ENCODE results near the gene WDR48.
"Not testable (repeated sequence)": the region's sequence is repeated elsewhere in the genome, so short reads cannot be mapped to it uniquely, and the experiment has no call there.

The WDR48 gene

DNA sequence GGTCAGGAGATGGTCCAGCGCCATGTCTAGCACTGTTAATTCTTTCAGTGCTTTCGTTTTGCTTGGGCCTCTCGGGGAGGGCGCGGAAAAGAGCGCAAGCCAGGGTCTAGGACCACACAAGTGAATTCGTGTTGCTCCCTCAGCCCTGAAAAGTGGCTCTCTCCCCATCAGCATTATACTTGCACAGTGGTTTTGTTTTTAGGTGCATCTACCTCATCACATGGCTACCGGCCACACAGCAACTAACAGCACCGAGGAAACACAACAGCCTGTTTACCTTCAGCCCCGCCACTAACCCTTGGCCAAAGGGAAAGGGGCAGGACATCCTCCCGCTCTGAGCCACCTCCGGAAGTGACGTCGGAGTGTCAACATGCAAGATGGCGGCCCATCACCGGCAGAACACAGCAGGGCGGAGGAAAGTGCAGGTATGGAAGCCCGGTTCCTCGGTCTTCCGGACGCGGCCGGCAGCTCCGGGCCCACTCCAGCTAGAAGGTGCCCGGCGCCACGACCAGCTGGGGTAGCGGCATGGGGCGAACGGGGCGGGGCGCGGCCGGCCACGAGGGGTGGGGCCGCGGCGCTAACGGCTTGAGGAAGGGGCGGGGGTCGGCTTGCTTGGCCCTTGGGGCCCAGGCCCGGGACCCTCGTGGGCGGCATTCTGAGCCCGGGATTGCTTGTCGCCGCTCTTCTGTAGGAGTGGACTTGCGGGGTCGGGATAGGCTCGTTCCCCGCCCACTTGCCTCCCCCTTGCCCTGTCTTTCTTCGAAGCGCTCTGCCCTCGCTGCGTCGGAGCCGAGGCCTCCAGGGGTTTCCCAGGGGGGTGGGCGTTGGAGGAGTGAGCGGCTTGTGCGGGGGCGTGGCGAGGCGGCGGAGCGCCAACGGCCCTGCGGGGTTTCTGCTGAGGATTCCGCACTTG, at the start of gene WDR48, which contains the start of gene SCN11A:
TSS of gene WDR48 (plus strand) at position 368 of the 913 bp plus-strand sequence. CDS start at position 378, 10 bp downstream.
TSS of gene SCN11A (minus strand) at position 296 of the 913 bp plus-strand sequence. CDS start 101,582 bp downstream, outside the sequence.
- peak; percentile 96 for DNase-seq (ENCODE audit: low read depth, low spot score)

DNA sequence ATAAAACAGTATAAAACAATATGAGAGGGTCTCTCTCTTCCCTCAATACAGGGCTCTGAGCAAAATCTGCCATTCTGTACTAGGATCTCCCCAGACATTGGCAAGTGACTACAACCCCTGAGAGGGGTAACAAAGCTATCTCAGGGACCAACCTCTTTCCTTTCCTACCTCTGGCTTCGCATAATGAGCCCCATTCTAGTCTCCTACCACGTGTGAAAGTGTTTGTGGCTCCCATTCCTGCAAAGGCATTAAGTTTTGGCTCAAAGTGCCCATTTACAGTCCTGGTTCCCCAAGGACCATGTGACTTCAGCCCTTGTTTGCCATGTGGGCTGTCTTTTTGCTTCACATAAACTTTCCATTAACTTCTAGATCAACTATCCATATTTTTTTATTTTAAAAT, 46.5 kb upstream of the WDR48 start:
- DNase-seq (ENCODE audit: low read depth, low spot score): no peak

DNA sequence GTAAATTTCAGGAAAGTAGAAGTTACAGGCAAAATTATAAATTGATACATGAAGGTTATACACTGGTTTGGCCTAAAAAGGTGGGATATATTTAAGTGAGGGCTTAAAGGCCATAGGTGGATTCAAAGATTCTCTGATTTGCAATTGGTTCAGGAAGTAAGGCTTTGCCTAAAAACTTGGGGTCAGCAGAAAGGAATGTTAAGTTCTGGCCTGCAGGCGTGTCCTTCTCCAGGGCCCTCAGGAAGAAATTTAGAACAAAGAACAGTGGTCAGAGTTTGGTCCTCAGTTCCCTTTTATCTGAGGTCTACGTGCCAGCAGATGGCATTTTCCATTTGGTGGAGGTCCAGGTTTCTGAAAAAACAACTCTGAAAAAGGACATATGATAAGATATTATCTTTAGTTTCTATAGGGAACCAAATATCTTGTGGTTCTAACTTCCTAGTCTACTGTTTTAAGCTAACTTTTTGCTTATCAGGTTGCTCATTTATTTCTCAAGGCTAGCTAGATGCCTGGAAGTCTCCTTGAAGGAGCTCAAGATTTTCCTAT, 40.6 kb upstream of the WDR48 start:
- DNase-seq (ENCODE audit: low read depth, low spot score): no peak

DNA sequence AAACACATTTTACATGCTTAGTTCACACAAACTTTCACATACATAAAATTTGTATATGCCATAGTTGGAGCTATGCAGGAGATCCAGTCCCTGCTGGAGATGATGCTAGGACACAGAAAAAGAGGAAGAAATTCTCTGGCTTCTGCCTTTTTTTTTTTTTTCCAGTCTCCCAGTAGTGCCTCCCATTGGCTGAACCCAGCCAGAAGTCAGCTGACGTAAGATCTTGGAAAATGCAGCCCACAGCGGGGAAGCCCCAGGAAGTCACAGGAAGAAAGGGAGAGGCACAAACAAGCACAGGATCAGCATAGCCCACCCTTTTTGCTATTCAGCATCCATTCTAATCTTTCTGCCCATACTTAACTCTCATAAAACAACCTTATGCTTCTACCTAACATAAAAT, 38.5 kb upstream of the WDR48 start:
- no peak for DNase-seq (ENCODE audit: low read depth, low spot score)

DNA sequence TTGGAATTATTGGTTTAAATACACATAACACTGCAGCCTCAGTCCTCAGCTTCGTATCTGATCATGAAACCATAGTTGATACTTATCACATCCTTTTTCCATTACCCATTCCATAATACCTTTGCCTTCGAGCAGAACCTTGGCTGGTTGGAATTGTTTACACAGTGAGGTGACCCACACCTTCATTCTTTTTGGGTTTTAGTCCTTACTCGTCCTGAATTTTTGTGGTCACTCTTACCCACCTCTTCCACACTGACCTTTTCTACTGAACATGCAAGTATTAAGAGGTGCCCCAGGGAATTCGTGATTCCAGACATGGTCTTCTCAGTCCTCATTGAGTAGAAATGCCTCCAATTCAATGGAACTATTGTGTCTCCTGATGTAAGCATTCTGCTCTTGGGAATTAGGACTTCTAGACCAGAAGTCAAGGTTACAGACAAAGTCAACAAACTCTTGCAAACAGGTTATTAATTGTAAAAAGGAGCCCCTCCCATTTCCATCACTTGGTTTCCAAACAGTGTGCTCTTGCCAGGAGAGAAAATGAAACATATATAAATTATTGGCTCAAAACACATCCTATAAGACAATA, 37.8 kb upstream of the WDR48 start:
- DNase-seq (ENCODE audit: low read depth, low spot score): no peak

DNA sequence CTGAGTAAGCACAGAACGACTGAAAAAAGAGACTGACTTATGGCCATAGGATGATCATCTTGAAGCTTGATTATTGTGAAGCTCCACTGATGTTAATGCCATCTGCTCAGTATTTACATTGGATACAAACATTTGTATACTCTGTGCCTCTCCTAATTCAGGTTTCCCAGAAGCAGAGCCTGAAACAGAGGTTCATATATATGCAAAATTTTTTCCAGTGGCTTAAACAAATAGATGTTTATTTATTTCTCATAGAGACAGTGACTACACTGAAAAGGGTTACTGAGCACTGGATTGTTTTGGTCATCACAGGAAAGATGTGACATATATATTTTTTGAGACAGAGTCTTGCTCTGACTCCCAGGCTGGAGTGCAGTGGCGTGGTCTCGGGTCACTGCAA, 36.4 kb upstream of the WDR48 start:
- DNase-seq (ENCODE audit: low read depth, low spot score): no peak

DNA sequence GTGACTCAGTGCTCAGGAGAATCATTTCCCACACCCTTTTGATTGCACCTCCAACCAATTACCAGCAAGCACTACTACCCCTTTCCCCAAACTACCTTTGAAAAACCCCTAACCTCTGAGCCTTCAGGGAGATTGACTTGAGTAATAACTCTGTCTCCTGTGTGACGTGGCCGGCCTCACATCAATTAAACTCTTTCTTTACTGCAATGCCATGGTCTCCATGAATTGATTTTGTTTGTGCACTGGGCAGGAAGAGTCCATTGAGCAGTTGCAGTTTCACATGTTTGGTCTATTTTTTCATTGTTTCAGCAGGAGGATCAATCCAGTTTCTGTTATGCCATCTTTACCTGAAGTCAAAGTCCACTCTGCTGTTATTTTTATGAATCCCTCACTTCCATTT, 32.5 kb upstream of the WDR48 start:
- DNase-seq (ENCODE audit: low read depth, low spot score): no peak

DNA sequence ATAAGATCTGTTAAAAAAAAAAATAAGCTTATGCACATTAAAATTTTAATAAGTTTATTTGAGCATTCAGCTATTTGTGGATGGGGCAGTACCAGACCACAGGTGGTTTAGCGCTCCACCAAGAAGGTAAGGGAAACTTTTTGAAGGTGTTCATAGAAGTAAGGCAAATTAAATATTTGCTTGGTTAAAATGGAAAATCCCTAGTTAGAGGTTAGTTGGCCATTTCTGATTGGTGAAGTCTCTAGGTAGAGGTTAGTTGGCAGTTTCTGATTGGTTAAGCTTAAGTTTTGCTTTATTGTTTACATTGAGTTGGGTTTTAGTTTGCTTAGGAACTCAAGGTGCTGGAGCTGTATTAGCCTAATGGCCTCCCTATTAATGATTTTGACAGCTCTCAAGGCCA, 30.8 kb upstream of the WDR48 start:
- DNase-seq (ENCODE audit: low read depth, low spot score): no peak

DNA sequence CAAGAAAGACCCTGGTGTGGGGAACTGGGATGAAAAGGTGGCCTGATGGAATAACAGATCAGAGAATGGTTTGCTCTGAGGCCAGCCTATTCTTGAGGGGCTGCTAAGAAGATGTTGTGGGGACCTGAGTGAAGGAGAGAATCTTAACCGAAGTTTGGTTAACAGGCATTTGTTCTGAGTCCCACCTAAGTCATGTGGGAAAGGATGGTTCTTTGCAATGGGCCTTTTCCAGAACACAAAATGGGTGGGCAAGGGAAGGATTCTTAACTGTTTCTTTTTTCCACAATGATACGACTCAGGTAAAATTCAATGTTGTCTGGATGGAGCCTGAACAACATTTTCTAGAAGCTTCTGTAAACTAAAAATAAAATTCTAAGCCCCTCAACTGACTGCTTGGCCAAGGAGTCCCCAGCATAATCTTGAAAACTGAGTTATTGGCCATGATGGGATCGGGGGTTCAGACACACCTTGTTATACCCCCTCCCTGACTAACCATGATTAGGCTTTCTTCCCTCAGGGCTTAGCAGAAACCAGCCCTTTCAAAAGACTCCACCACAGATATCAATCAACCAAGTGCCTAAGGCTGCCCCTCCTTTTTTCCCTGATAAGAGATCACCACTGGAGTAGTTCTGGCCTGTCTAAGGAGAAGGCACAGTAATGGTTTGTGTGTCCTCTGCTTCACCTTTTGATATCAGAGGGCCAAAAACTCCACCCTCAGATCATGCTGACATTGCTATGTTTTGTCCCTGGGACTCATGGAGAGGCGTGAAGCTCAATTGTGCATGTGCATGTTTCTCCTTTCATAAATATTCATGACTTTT, 30.1 kb upstream of the WDR48 start:
- no peak for DNase-seq (ENCODE audit: low read depth, low spot score)

DNA sequence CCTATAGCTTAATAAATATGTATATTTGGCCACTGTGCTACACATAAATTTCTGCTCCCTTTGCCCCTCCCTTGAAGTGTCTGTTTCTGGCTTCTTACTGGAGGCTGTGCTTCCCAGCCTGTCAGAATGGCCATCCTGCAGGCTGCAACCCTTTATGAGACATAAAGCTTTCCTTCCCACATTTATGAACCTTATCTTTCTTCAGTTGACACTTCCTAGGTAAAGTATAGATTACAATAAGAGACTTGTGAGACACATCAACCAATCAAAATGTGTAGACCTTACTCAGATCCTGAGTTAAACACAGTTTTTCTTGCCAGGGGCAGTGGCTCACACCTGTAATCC, 29.6 kb upstream of the WDR48 start:
- no peak for DNase-seq (ENCODE audit: low read depth, low spot score)

DNA sequence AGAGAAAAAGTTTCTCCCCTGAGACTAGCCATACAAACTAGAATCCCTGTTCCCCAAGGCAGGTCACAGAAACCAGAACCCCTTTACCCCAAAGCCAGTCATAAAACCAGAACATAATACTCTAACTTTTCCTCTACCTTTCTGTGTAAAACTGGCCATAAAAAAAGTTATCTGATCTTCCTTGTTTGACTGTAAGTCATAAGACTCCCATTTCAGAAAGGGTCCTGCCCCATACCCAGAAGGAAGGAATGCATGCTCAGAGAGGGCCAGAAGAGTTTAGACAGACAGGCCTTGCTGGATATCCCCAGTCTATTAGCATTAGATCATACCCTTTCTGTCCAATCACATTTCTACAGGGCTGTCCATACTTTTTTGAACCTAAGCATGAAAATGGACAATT, 27.3 kb upstream of the WDR48 start:
- DNase-seq (ENCODE audit: low read depth, low spot score): no peak

DNA sequence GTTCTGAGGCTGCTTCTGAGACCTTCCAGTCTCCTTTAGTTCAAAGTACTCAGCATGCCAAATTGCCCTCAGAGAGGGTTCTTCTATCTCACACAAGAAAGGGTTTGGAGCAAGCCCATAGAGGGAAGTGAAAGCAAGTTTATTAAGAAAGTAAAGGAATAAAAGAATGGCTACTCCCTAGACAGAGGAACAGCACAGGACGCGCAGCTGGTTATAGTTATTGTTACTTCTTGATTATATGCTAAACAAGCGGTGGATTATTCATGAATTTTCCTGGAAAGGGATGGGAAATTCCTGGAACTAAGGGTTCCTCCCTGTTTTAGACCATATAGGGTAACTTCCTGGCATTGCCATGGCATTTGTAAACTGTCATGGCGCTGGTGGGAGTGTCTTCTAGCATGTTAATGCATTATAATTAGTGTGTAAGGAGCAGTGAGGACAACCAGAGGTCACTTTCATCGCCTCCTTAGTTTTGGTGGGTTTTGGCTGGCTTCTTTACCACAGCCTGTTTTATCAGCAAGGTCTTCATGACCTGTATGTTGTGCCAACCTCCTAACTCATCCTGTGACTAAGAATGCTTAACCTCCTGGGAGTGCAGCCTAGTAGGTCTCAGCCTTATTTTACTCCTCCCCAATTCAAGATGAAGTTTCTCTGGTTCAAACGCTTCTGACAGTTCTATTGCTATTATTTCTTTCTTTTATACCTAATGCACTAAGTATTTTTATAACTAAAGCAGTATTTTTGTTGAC, 26.4 kb upstream of the WDR48 start:
- peak; percentile 31 for DNase-seq (ENCODE audit: low read depth, low spot score)

DNA sequence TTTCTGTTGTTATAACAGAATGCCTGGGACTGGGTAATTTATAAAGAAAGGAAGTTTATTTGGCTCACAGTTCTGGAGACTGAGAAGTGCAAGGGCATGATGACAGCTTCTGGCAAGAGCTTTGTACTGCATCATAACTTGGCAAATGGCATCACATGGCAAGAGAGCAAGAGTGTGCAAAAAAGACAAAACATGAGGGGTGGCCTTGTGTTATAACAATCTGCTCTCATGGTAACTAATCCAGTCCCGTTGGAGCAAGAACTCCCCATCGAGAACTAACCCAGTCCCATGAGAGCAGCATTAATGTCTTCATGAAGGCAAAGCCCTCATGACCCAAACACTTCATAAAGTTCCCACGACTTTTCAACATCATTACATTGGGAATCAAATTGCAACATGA, 23.3 kb upstream of the WDR48 start:
- no peak for DNase-seq (ENCODE audit: low read depth, low spot score)

DNA sequence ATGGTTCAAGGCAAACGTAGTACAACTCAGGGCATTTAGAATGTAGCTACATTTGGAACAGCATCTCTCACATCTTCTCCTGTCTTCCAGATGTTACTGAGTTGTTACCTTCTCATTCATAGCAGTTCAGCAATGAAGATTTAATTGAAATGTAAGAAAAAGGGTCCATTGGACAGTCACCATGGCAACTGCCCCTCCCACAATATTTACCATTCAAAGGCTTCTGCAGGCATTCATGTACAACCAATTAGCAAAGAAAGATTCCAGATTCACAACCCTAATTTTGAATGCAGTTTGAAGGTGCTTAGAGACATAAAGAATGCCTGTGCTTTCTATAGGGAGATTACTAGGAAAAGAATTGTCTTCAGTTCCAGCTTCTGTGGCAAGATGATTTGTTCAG, 22.3 kb upstream of the WDR48 start:
- DNase-seq (ENCODE audit: low read depth, low spot score): no peak

DNA sequence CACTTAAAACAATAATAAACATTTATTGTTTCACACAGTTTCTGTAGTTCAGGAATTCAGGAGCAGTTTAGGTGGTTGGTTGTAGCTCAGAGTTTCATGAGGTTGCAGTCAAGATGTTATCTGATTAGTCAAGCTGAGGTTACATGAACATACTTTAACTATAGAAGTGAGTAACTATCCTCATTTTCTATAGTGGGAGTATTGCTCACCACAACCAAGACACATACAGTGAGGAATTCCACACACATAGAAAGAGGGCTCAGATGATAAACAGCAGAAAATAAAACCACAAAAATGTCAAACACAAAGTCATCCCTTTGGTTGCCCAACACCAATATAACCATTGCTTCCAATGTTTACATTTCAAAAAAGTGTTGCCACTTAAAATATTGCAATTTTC, 13.7 kb upstream of the WDR48 start:
- peak; percentile 38 for DNase-seq (ENCODE audit: low read depth, low spot score)

DNA sequence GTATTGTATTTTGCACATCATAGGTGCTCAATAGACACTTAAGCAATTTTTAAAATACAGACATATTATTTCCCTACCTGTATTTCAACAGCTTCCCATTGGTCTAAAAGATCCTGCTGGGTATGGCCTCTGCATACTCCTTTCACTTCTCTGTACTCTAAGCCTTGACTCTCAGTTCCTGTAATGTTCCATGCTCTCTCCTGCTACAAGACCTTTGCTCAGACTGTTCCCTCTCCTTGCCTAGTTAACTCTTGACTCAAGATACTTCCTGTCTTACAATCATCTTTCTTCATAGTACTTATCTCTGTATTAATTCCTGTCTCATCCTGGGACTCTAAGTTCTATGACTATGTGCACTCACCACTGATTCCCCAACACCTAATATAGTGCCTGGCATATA, 1.8 kb upstream of the WDR48 start:
- DNase-seq (ENCODE audit: low read depth, low spot score): no peak

DNA sequence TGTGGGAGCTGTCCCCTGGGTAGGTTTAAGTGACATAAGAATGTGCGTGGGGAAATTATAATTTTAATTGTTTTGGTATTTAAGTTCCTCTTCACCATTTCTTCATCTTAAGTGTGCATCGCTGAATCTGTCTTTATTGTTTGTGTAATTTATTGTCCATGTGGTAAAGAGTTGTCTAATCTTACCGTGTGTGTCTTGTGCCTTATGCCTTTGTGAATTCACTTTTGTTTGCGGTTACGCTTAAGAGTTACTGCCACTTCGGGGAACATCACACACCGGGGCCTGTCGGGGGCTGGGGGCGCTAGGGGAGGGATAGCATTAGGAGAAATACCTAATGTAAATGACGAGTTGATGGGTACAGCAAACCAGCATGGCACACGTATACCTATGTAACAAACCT, 767 bp downstream of the WDR48 start:
- no peak for DNase-seq (ENCODE audit: low read depth, low spot score)

DNA sequence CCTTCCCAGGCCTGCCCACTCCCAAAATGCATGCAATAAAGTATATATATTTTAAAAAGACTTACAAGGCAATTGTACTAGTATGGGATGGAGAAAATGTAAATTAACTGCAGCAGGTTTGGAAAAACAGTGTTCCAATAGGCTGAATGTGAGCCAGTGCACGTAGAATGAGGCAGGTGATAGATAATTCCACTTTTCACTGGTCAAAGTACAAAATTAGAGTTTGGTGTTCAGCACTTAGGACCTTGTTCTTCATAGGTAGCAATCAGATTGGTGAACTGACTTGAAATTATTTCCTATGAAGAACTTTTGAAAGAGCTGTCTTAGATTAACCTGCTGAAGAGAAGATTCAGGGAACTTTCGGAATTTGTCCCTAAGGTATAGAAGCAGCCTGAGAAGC, 1.9 kb downstream of the WDR48 start:
- no peak for DNase-seq (ENCODE audit: low read depth, low spot score)

DNA sequence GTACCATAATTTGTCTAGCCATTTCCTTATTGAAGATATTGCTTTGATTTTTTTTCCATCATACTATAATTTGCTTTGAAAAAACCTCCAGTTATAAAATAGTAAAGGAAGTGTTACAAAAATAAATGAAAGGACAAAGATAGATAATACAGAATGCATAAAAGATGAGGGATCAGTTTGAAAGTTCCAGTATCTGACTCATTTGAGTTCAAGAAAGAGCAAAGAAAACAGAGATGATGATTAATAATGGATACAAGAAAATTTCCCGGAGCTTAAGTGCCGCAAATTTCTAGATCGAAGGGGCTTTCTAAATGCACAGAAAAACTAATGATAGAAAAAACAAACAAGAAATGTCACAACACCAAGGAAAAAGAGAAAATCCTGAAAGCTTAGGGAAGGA, 4.3 kb downstream of the WDR48 start:
- no peak for DNase-seq (ENCODE audit: low read depth, low spot score)

DNA sequence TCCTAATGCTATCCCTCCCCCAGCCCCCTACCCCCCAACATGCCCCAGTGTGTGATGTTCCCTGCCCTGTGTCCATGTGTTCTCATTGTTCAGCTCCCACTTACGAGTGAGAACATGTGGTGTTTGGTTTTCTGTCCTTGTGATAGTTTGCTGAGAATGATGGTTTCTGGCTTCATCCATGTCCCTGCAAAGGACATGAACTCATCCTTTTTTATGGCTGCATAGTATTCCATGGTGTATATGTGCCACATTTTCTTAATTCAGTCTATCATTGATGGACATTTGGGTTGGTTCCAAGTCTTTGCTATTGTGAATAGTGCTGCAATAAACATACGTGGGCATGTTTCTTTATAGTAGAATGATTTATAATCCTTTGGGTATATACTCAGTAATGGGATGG, 9.4 kb downstream of the WDR48 start:
- DNase-seq (ENCODE audit: low read depth, low spot score): not testable (repeated sequence)

DNA sequence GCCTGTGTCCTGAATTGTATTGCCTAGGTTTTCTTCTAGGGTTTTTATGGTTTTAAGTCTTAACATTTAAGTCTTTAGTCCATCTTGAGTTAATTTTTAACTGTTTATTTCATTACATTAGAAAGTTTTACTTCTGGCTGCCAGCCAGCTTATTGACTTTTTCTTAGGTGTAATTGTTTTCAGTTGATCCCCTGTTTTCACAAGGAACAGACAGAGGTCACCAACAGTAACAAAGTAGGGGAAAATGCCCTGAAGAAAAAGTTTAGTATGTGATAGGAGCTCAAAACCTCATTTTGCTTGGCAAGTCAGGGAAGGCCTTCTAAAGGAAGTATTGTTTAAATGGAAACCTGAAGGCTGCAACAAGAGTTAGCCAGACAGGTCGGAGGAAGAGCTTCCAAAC, 10.4 kb downstream of the WDR48 start:
- DNase-seq (ENCODE audit: low read depth, low spot score): peak; percentile 3
